Mesendoderm (in vitro differentiated cells): ENCODE measurements around the gene CTIF.
A peak's percentile ranks its signal among the peaks of the same experiment; 100 is the strongest.

Source experiments
- DNase-seq: peaks from one replicate; pipeline ENCODE4 v3.0.0; 2013
- H2AK5ac ChIP-seq: 2 replicates; pipeline ENCODE4 v1.6.1; 2013; ENCODE audit warnings: low read length, inconsistent platforms
- H2BK120ac ChIP-seq: 2 replicates; pipeline ENCODE4 v1.6.1; 2013; ENCODE audit warnings: low read depth, mild to moderate bottlenecking, low read length, moderate library complexity, mixed read lengths
- H2BK15ac ChIP-seq: replicated peaks from 2 replicates; pipeline ENCODE4 v1.6.1; 2013; ENCODE audit warnings: low read depth, mild to moderate bottlenecking, moderate library complexity
- H2BK5ac ChIP-seq: 2 replicates; pipeline ENCODE4 v1.6.1; 2013; ENCODE audit warnings: low read length, inconsistent platforms
- H3K18ac ChIP-seq: 2 replicates; pipeline ENCODE4 v1.6.1; 2013; ENCODE audit warnings: mild to moderate bottlenecking, low read length, mixed read lengths
- H3K23ac ChIP-seq: one replicate; pipeline ENCODE4 v1.6.1; 2013; ENCODE audit warnings: low read length
- H3K27ac ChIP-seq: 2 replicates; pipeline ENCODE4 v1.5.1; 2013; ENCODE audit warnings: low read depth, mild to moderate bottlenecking, inconsistent platforms, low read length, moderate library complexity
- H3K27me3 ChIP-seq: 2 replicates; pipeline ENCODE4 v1.6.1; 2013; ENCODE audit warnings: low read length, control low read depth, mild to moderate bottlenecking, inconsistent platforms; ENCODE audit not compliant: insufficient read depth, poor library complexity
- H3K36me3 ChIP-seq: 2 replicates; pipeline ENCODE4 v1.6.1; 2013; ENCODE audit warnings: low read length, inconsistent platforms; ENCODE audit not compliant: control insufficient read depth, insufficient read depth
- H3K4ac ChIP-seq: one replicate; pipeline ENCODE4 v1.6.1; 2013; ENCODE audit warnings: low read depth, mild to moderate bottlenecking, low read length, moderate library complexity
- H3K4me1 ChIP-seq: 2 replicates; pipeline ENCODE4 v1.6.1; 2013; ENCODE audit warnings: low read depth, low read length, inconsistent platforms; ENCODE audit not compliant: control insufficient read depth
- H3K4me2 ChIP-seq: 2 replicates; pipeline ENCODE4 v1.6.1; 2013; ENCODE audit warnings: low read length
- H3K4me3 ChIP-seq: 2 replicates; pipeline ENCODE4 v1.5.1; 2013; ENCODE audit warnings: mild to moderate bottlenecking, low read length
- H3K56ac ChIP-seq: one replicate; pipeline ENCODE4 v1.6.1; 2013; ENCODE audit warnings: low read length
- H3K79me1 ChIP-seq: 2 replicates; pipeline ENCODE4 v1.6.1; 2013; ENCODE audit warnings: low read length, inconsistent platforms
- H3K79me2 ChIP-seq: 2 replicates; pipeline ENCODE4 v1.6.1; 2013; ENCODE audit warnings: mild to moderate bottlenecking, low read length; ENCODE audit not compliant: control insufficient read depth, insufficient read depth
- H3K9ac ChIP-seq: 2 replicates; pipeline ENCODE4 v1.6.1; 2013; ENCODE audit warnings: low read length, inconsistent platforms
- H4K5ac ChIP-seq: one replicate; pipeline ENCODE4 v1.6.1; 2013; ENCODE audit warnings: low read length
- H4K8ac ChIP-seq: one replicate; pipeline ENCODE4 v1.6.1; 2013; ENCODE audit warnings: low read depth, mild to moderate bottlenecking, control low read depth, low read length, moderate library complexity
- WGBS: extraction: QIAGEN DNeasy Blood & Tissue Kit; methylation state at CpG from one replicate; pipeline ENCODE4 v1.1.7; 2013; ENCODE audit warnings: low lambda C conversion rate, missing lambda C conversion rate; ENCODE audit not compliant: insufficient coverage; ENCODE audit errors: extremely low coverage; 5-methylcytosine and 5-hydroxymethylcytosine counted together

The CTIF gene

GRCh38 chr18:48878471-48878870 lies 339.6 kb downstream of the CTIF start:
- Histone ChIP-seq H3K36me3 (no peaks in the 10 kb centered on the region), H2AK5ac (no peak overlapping the region), H3K79me2 (no peaks in the 10 kb centered on the region), H3K4me1 (peaks cover 6% of the 10 kb centered on the region), H3K27ac (no peak overlapping the region), H4K5ac (no peak overlapping the region), H3K18ac (peak overlapping the region; percentile 69), H3K4me3 (no peak overlapping the region), H3K9ac (no peak overlapping the region), H4K8ac (no peak overlapping the region), H2BK15ac (no peak overlapping the region), H2BK5ac (no peak overlapping the region), H3K79me1 (no peaks in the 10 kb centered on the region), H3K4me2 (no peak overlapping the region), H3K56ac (peak overlapping the region; percentile 82), H3K27me3 (no peaks in the 10 kb centered on the region), H3K4ac (peak overlapping the region; percentile 85), H3K23ac (no peak overlapping the region), H2BK120ac (no peak overlapping the region)
- DNase-seq, result no peak
- no CpG with 5 or more reads among the region's 12 CpGs for WGBS

GRCh38 chr18:48879008-48879431 lies 340.2 kb downstream of the CTIF start:
- H3K27ac ChIP-seq, result no peak overlapping the region
- H2AK5ac ChIP-seq, result no peak overlapping the region
- H3K23ac ChIP-seq, result no peak overlapping the region
- H3K27me3 ChIP-seq, result no peaks in the 10 kb centered on the region
- peak; percentile 86 for DNase-seq
- peaks cover 6% of the 10 kb centered on the region for H3K4me1 ChIP-seq
- H4K8ac ChIP-seq, result no peak overlapping the region
- H3K36me3 ChIP-seq, result no peaks in the 10 kb centered on the region
- H3K18ac ChIP-seq, result peak overlapping the region; percentile 69
- H3K4me2 ChIP-seq, result no peak overlapping the region
- no CpG with 5 or more reads among the region's 15 CpGs for WGBS
- H3K4me3 ChIP-seq, result no peak overlapping the region
- H2BK120ac ChIP-seq, result peak overlapping the region; percentile 31
- no peak overlapping the region for H2BK5ac ChIP-seq
- peak overlapping the region; percentile 5 for H2BK15ac ChIP-seq
- peak overlapping the region; percentile 85 for H3K4ac ChIP-seq
- peak overlapping the region; percentile 82 for H3K56ac ChIP-seq
- H3K79me2 ChIP-seq, result no peaks in the 10 kb centered on the region
- no peak overlapping the region for H4K5ac ChIP-seq
- no peaks in the 10 kb centered on the region for H3K79me1 ChIP-seq
- no peak overlapping the region for H3K9ac ChIP-seq

- Histone ChIP-seq H4K8ac (no peak overlapping the region), H3K4me2 (no peak overlapping the region), H3K56ac (no peak overlapping the region), H3K4me3 (no peak overlapping the region), H3K27ac (no peak overlapping the region), H3K79me2 (no peaks in the 10 kb centered on the region), H2BK5ac (no peak overlapping the region), H3K4me1 (peaks cover 6% of the 10 kb centered on the region), H2BK120ac (no peak overlapping the region), H3K23ac (no peak overlapping the region), H3K79me1 (no peaks in the 10 kb centered on the region), H3K18ac (no peak overlapping the region), H4K5ac (no peak overlapping the region), H3K4ac (no peak overlapping the region), H3K9ac (no peak overlapping the region), H3K27me3 (no peaks in the 10 kb centered on the region), H2BK15ac (no peak overlapping the region), H3K36me3 (no peaks in the 10 kb centered on the region), H2AK5ac (no peak overlapping the region)
- DNase-seq, result no peak
- WGBS, result no CpG with 5 or more reads among the region's 1 CpG
Observed at GRCh38 chr18:48880931-48881330, 342.1 kb downstream of the CTIF start.

GRCh38 chr18:48882379-48882778 lies 343.5 kb downstream of the CTIF start:
- Histone ChIP-seq H3K36me3 (no peaks in the 10 kb centered on the region), H4K8ac (no peak overlapping the region), H2BK15ac (no peak overlapping the region), H3K56ac (no peak overlapping the region), H2BK5ac (no peak overlapping the region), H3K9ac (no peak overlapping the region), H3K27ac (no peak overlapping the region), H3K79me1 (no peaks in the 10 kb centered on the region), H4K5ac (no peak overlapping the region), H3K4me2 (no peak overlapping the region), H3K4ac (no peak overlapping the region), H2BK120ac (no peak overlapping the region), H3K18ac (no peak overlapping the region), H3K79me2 (no peaks in the 10 kb centered on the region), H2AK5ac (no peak overlapping the region), H3K23ac (no peak overlapping the region), H3K4me3 (no peak overlapping the region), H3K4me1 (peaks cover 6% of the 10 kb centered on the region), H3K27me3 (no peaks in the 10 kb centered on the region)
- no CpG with 5 or more reads among the region's 4 CpGs for WGBS
- DNase-seq, result no peak

GRCh38 chr18:48884306-48884705 lies 345.5 kb downstream of the CTIF start:
- H3K79me1 ChIP-seq, result no peaks in the 10 kb centered on the region
- no peak overlapping the region for H3K27ac ChIP-seq
- no peak overlapping the region for H2BK15ac ChIP-seq
- no peaks in the 10 kb centered on the region for H3K79me2 ChIP-seq
- no peak overlapping the region for H2BK120ac ChIP-seq
- no peak for DNase-seq
- H4K5ac ChIP-seq, result no peak overlapping the region
- H3K4me1 ChIP-seq, result no peaks in the 10 kb centered on the region
- no peaks in the 10 kb centered on the region for H3K36me3 ChIP-seq
- no peak overlapping the region for H3K56ac ChIP-seq
- no peaks in the 10 kb centered on the region for H3K27me3 ChIP-seq
- no CpG with 5 or more reads among the region's 4 CpGs for WGBS
- H3K4me2 ChIP-seq, result no peak overlapping the region
- no peak overlapping the region for H3K4me3 ChIP-seq
- H4K8ac ChIP-seq, result no peak overlapping the region
- no peak overlapping the region for H2BK5ac ChIP-seq
- H3K4ac ChIP-seq, result no peak overlapping the region
- no peak overlapping the region for H3K18ac ChIP-seq
- H3K23ac ChIP-seq, result no peak overlapping the region
- H3K9ac ChIP-seq, result no peak overlapping the region
- no peak overlapping the region for H2AK5ac ChIP-seq

- no peak overlapping the region for H2BK15ac ChIP-seq
- H2AK5ac ChIP-seq, result no peak overlapping the region
- peaks cover 3% of the 10 kb centered on the region for H3K4me1 ChIP-seq
- H3K36me3 ChIP-seq, result no peaks in the 10 kb centered on the region
- no peaks in the 10 kb centered on the region for H3K27me3 ChIP-seq
- H3K4me2 ChIP-seq, result no peak overlapping the region
- H2BK5ac ChIP-seq, result no peak overlapping the region
- H3K79me2 ChIP-seq, result no peaks in the 10 kb centered on the region
- H4K8ac ChIP-seq, result no peak overlapping the region
- H3K4ac ChIP-seq, result no peak overlapping the region
- no peak for DNase-seq
- H3K9ac ChIP-seq, result no peak overlapping the region
- no peaks in the 10 kb centered on the region for H3K79me1 ChIP-seq
- no peak overlapping the region for H3K27ac ChIP-seq
- H3K56ac ChIP-seq, result no peak overlapping the region
- H3K4me3 ChIP-seq, result no peak overlapping the region
- no peak overlapping the region for H3K23ac ChIP-seq
- no peak overlapping the region for H2BK120ac ChIP-seq
- H4K5ac ChIP-seq, result no peak overlapping the region
- WGBS, result no CpG with 5 or more reads among the region's 4 CpGs
- no peak overlapping the region for H3K18ac ChIP-seq
Observed at GRCh38 chr18:48884771-48885170, 345.9 kb downstream of the CTIF start.
